Fibroblast of mammary gland (primary cell): Measurements from ENCODE around the gene SF3B5.

Experiments
- DNase-seq: peaks from one replicate; pipeline ENCODE4 v3.0.0-alpha.2; 2010; ENCODE audit warnings: low read depth
- H3K4me3 ChIP-seq: 2 replicates; pipeline ENCODE4 v1.5.1; 2011; ENCODE audit warnings: low read depth, mild to moderate bottlenecking, low read length, moderate library complexity; ENCODE audit not compliant: control insufficient read depth
- TF ChIP-seq, protein P1 (sequence below): conservative IDR thresholded peaks from 2 replicates; pipeline ENCODE4 v1.5.1; 2011; ENCODE audit warnings: low read depth, low read length, inconsistent platforms; ENCODE audit not compliant: control insufficient read depth, insufficient read depth

Gene SF3B5

DNA sequence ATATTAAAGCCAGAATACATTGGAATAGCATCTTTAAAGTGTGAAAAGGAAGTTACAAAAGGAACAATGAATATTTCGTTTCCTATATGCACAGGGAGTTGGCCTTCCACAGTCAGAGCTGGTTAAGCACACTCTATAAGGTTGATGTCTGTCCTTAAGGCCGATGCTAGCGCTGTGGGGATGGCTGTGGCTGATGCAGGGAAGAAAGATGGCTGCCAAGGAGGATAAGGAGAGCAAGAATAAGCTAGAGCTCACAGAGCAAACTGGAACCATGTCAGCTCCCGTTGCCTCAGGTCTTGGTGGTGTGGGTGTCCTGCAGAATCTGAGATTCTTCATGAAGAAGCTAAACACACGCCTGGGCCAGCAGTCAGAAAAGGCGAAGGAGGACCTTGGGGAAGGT is 34.1 kb upstream of the SF3B5 start:
- DNase-seq: no peak
- TF ChIP-seq, protein P1, sequence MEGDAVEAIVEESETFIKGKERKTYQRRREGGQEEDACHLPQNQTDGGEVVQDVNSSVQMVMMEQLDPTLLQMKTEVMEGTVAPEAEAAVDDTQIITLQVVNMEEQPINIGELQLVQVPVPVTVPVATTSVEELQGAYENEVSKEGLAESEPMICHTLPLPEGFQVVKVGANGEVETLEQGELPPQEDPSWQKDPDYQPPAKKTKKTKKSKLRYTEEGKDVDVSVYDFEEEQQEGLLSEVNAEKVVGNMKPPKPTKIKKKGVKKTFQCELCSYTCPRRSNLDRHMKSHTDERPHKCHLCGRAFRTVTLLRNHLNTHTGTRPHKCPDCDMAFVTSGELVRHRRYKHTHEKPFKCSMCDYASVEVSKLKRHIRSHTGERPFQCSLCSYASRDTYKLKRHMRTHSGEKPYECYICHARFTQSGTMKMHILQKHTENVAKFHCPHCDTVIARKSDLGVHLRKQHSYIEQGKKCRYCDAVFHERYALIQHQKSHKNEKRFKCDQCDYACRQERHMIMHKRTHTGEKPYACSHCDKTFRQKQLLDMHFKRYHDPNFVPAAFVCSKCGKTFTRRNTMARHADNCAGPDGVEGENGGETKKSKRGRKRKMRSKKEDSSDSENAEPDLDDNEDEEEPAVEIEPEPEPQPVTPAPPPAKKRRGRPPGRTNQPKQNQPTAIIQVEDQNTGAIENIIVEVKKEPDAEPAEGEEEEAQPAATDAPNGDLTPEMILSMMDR: no peak
- no peak overlapping the region for H3K4me3 ChIP-seq

DNA sequence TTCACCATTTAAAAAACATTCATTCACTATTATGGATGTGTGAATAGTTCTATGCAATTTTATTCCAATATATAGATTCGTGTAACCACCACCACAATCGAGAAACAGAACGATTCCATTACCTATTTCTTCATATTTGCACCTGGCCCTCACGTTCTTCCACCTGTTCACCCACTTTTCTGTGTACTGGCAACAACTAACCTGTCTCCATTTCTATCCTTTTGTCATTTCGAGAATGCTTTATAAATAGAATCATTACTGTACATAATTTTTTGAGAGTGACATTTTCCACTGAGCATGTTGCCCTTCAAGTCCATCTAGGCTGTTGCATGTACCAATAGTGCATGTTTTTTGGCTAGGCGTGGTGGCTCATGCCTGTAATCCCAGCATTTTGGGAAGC is 31.7 kb upstream of the SF3B5 start:
- TF ChIP-seq, protein P1: no peak
- no peak overlapping the region for H3K4me3 ChIP-seq
- no peak for DNase-seq

DNA sequence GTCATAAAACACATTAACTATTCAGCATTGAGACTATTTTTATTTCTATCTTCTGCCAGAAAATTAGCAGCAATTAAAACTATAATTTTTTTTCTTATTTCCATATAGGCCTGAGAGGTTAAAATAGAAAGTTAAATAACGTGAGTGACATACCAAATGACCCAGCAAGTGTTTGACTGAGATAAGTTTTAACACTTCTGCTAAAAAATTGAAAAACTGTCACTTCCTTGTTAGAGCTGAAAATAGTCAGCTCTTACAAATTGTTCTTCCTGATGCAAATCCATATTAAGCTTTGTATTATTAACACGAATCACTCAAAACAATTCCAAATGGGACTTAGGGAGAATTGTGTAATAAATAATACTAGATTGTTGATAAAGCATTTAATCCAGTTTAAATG is 28.5 kb upstream of the SF3B5 start:
- H3K4me3 ChIP-seq: no peak overlapping the region
- no peak for DNase-seq
- TF ChIP-seq, protein P1: no peak

DNA sequence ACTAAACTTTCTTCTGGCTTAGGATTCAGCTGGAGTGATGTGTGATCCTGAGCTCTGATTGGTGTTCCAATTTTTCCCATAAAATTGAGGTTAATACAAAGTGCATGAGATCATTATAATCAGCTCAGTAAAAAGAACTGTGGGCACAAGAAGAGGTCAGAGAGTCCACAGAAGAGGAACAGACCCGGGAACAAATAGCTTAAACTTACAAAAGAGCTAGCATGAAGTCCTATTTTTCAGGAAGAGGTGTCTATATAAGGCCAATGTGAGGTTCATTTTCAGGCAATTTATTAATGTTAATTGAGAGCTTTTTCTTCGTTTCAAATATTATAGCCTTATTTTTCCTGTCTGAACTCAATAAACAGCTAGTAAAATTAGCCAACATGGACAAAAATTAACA is 28.0 kb upstream of the SF3B5 start:
- H3K4me3 ChIP-seq: no peak overlapping the region
- TF ChIP-seq, protein P1: no peak
- no peak for DNase-seq

DNA sequence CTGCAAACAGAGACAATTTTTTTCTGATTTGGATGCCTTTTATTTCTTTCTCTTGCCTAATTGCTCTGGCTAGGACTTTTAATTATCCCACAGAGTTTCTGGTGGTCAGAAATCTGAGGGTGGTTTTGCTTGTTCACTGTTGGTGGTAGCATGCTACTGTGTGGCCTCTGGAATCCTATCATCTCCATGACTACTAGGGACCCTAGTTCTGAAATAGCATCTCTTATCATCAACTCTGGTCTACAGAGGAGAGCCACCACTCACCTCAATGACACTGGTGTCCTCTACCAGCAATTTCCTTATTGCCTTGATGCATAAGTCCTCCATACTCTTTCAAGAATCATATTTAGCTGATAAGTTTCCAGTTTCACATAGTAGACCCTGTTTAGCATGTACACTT is 27.5 kb upstream of the SF3B5 start:
- no peak overlapping the region for H3K4me3 ChIP-seq
- no peak for DNase-seq
- TF ChIP-seq, protein P1: no peak

DNA sequence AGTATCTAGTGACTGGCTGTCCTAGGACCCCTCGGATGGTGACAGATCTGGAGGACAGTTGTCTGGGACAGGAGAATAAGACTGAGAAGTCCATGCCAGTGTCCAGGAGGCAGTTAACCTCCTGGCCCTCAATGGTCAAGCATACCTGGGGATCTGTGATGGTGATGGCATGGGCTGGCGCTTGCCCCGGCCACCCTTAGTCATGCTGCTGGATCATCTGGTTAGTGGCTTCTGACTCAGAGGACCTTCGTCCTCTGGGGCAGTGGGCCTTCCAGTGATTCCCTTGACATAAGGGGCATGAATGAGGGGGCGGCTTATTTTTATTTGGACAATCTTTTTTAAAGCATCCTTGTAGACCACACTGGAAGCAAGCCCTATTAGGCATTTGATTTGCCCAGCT is 24.0 kb upstream of the SF3B5 start:
- H3K4me3 ChIP-seq: no peak overlapping the region
- DNase-seq: no peak
- TF ChIP-seq, protein P1: no peak

DNA sequence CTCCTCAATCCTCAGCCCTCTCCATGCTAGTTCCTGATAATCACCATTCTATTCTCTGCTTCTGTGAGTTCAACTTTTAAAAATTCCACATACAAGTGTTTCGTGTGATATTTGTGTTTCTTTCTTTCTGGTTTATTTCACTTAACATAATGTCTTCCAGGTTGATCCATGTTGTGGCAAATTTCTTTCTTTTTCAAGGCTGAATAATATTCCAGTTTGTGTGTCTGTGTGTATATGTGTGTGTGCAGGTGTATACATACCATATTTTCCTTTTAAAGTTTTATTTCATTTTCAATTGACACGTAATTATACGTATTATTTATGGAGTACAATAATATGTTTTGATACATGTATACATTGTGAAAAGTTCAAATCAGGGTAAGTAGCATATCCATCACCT is 19.8 kb upstream of the SF3B5 start:
- TF ChIP-seq, protein P1: no peak
- H3K4me3 ChIP-seq: no peak overlapping the region
- no peak for DNase-seq
